B cell (primary cell): ENCODE measurements around the gene XYLT1. TPM values are rescaled to one million over a fixed set of nuclear protein-coding genes. Genes with fewer than 3 reads are reported as not detected.

Experiments used
- ATAC-seq: fragments of 200-7000 bp; cut with Tn5 transposase; one replicate; pipeline ENCODE4 v1.10.0; 2021; ENCODE audit warnings: low read depth, mild to moderate bottlenecking, moderate number of reproducible peaks, moderate library complexity
- CTCF ChIA-PET: fragments of 350-600 bp; sonication (Branson Sonifier 250); formaldehyde crosslinking; loops from one replicate; lab custom pipeline; 2021; ENCODE audit warnings: antibody characterized with exemption, inconsistent platforms; lab: Charles Lee
- POLR2A ChIA-PET: fragments of 350-600 bp; sonication (Branson Sonifier 250); formaldehyde crosslinking; loops from one replicate; lab custom pipeline; 2021; ENCODE audit warnings: antibody characterized with exemption; lab: Charles Lee
- DNase-seq: peaks from one replicate; pipeline ENCODE4 v3.0.0; 2013
- H2AFZ ChIP-seq: 2 replicates; pipeline ENCODE4 v1.6.1; 2012; ENCODE audit warnings: mild to moderate bottlenecking, low read depth, low read length; ENCODE audit not compliant: insufficient read depth, poor library complexity, severe bottlenecking
- H3K27ac ChIP-seq, 2 donors: 1 replicate in 1 of 2; 2 replicates in 1 of 2; pipeline ENCODE4 v1.5.1; 2012 to 2013; ENCODE audit warnings: low read length in 2 of 2, mild to moderate bottlenecking in 2 of 2, moderate library complexity in 1 of 2
- H3K27me3 ChIP-seq, 4 experiments: fragments of 200-600 bp in 1 of 4; sonication (generic) in 1 of 4; replicated peaks in 1 of 4; 1 replicate in 2 of 4; 2 replicates in 2 of 4; pipeline versions ENCODE4 v1.6.1 to v1.7.0; 2013 to 2016; ENCODE audit warnings: low read length in 3 of 4, mild to moderate bottlenecking in 2 of 4, mixed read lengths in 1 of 4, moderate library complexity in 1 of 4; ENCODE audit not compliant: insufficient read depth in 4 of 4, control insufficient read depth in 3 of 4; ENCODE audit errors: control extremely low read depth in 1 of 4
- H3K36me3 ChIP-seq, 2 experiments: replicated peaks in 1 of 2; 1 replicate in 1 of 2; 2 replicates in 1 of 2; pipeline versions ENCODE4 v1.6.1 to v1.7.1; 2013; ENCODE audit warnings: low read length in 1 of 2; ENCODE audit not compliant: insufficient read depth in 2 of 2, control insufficient read depth in 1 of 2; ENCODE audit errors: control extremely low read depth in 1 of 2, extremely low read depth in 1 of 2
- H3K4me1 ChIP-seq, 2 donors: fragments of 200-600 bp in 1 of 2; sonication (generic) in 1 of 2; 1 replicate in 1 of 2; 2 replicates in 1 of 2; pipeline versions ENCODE4 v1.5.1 to v1.6.1; 2013 to 2017; ENCODE audit warnings: low read length in 2 of 2; ENCODE audit not compliant: control insufficient read depth in 2 of 2, insufficient read depth in 2 of 2
- H3K4me2 ChIP-seq: replicated peaks from 2 replicates; pipeline ENCODE3; 2012; ENCODE audit warnings: mild to moderate bottlenecking, low read depth, low read length; ENCODE audit not compliant: poor library complexity, severe bottlenecking
- H3K4me3 ChIP-seq, 5 experiments: fragments of 200-600 bp in 1 of 5; sonication (generic) in 1 of 5; 1 replicate in 3 of 5; 2 replicates in 2 of 5; pipeline versions ENCODE4 v1.5.1 to v1.7.0; 2011 to 2016; ENCODE audit warnings: low read length in 4 of 5, mild to moderate bottlenecking in 4 of 5, low read depth in 2 of 5, control low read depth in 1 of 5, moderate library complexity in 1 of 5; ENCODE audit not compliant: insufficient read depth in 1 of 5; ENCODE audit errors: control extremely low read depth in 1 of 5, extremely low read depth in 1 of 5
- H3K79me2 ChIP-seq: fragments of 200-600 bp; sonication (generic); one replicate; pipeline ENCODE4 v1.6.0; 2016; ENCODE audit warnings: low read length; ENCODE audit not compliant: control insufficient read depth, insufficient read depth
- H3K9ac ChIP-seq: fragments of 200-600 bp; sonication (generic); 2 replicates; pipeline ENCODE4 v1.6.1; 2017; ENCODE audit warnings: mild to moderate bottlenecking, low read length, moderate library complexity
- H3K9me3 ChIP-seq, 3 donors: one replicate each; pipeline versions ENCODE4 v1.6.1 to v1.7.1; 2013; ENCODE audit warnings: low read length in 2 of 3; ENCODE audit not compliant: control insufficient read depth in 2 of 3, insufficient read depth in 1 of 3; ENCODE audit errors: control extremely low read depth in 1 of 3
- H4K20me1 ChIP-seq: 2 replicates; pipeline ENCODE4 v1.6.0; 2012; ENCODE audit warnings: mild to moderate bottlenecking, low read length; ENCODE audit not compliant: insufficient read depth, control insufficient read depth, poor library complexity, severe bottlenecking
- H3K27ac Mint-ChIP-seq: one replicate; pipeline ENCODE4 v1.8.0; 2021; ENCODE audit warnings: mixed read lengths
- H3K27me3 Mint-ChIP-seq: one replicate; pipeline ENCODE4 v1.8.0; 2021; ENCODE audit warnings: mixed read lengths
- H3K4me1 Mint-ChIP-seq: one replicate; pipeline ENCODE4 v1.8.0; 2021; ENCODE audit warnings: mixed read lengths
- H3K4me3 Mint-ChIP-seq: one replicate; pipeline ENCODE4 v1.8.0; 2021; ENCODE audit warnings: mixed read lengths
- H3K9me3 Mint-ChIP-seq: one replicate; pipeline ENCODE4 v1.8.0; 2022; ENCODE audit warnings: mixed read lengths; ENCODE audit not compliant: insufficient read depth
- CTCF ChIP-seq: fragments of 200-600 bp; IDR thresholded peaks from one replicate; pipeline ENCODE4 v1.8.0; 2022; ENCODE audit warnings: antibody characterized with exemption, mild to moderate bottlenecking
- EZH2 ChIP-seq: IDR thresholded peaks from 2 replicates; pipeline ENCODE4 v1.6.1; 2012; ENCODE audit warnings: borderline replicate concordance, low read depth, mild to moderate bottlenecking, moderate library complexity, low read length; ENCODE audit not compliant: insufficient read depth, poor library complexity, severe bottlenecking
- WGBS: methylation state at CpG from one replicate; pipeline ENCODE4 v1.1.5; 2013; ENCODE audit warnings: missing lambda C conversion rate; ENCODE audit not compliant: insufficient coverage; 5-methylcytosine and 5-hydroxymethylcytosine counted together
- intact Hi-C: fragments of 100-400 bp; cut with micrococcal nuclease; formaldehyde crosslinking; loops from one replicate; pipeline ENCODE4 v1.10.0; 2022
- polyA plus RNA-seq: library from polyadenylated mRNA; depleted of rRNA; stranded (reverse); fragments of >200 nt; gene quantifications from 2 replicates; pipeline ENCODE4 v1.2.3, GENCODE V29; 2012
- total RNA-seq, 2 donors: library from RNA; stranded (reverse); fragments of 120-200 nt in 1 of 2; gene quantifications; 1 replicate in 1 of 2; 2 replicates in 1 of 2; pipeline versions ENCODE4 v1.2.3 to v1.2.4, GENCODE V29; 2013 to 2022

Gene XYLT1
- total and polyA plus RNA-seq, 2 donors (not counting 1 experiment from before 2014, with no cell fraction given) = 8.7 to 59.6 TPM

DNA sequence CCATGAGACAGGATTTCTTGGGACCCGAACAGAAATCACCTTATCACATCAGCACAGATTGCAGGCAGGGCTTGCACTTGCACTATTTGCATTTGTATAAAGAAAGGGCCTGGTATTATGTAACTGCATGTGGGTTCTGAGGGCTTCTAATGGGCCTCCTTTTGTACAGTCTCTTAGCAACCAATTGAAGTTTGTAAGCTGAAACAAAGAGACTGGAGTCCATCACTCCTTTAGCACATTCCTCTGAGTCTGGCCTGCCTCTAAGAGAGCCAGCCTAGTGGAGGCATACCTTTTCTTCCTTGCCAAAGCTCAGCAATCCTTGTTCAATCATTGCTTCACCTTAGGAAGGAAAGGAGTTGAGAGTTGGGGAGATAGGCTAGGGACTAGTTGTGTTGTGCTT, 387.1 kb downstream of the XYLT1 start:
- no peak for DNase-seq
- CTCF ChIA-PET = no interaction called here
- ATAC-seq = no peak

More for the DNA sequence above, 387.1 kb downstream of the XYLT1 start:
- Mint-ChIP-seq H3K4me3 (no peak overlapping the region), H3K27me3 (no peaks in the 10 kb centered on the region), H3K4me1 (no peaks in the 10 kb centered on the region), H3K27ac (no peak overlapping the region), H3K9me3 (peaks cover 4% of the 10 kb centered on the region)
- no CpG with 5 or more reads among the region's 1 CpG for WGBS
- POLR2A ChIA-PET = no interaction called here
- Histone ChIP-seq H3K27ac (no peak overlapping the region), H3K4me1 (no peaks in the 10 kb centered on the region), H3K79me2 (peaks cover 3% of the 10 kb centered on the region), H3K27me3 (no peaks in the 10 kb centered on the region), H3K9ac (no peak overlapping the region), H3K36me3 (no peaks in the 10 kb centered on the region), H3K9me3 (no peaks in the 10 kb centered on the region), H4K20me1 (peaks cover 7% of the 10 kb centered on the region), H3K4me3 (no peak overlapping the region), H3K4me2 (no peak overlapping the region), H2AFZ (no peak overlapping the region)
- intact Hi-C loops = no loop called here
- TF ChIP-seq CTCF (no peak), EZH2 (no peak)
